Endodermal cell (in vitro differentiated cells): ENCODE results near the gene PARD3B. TPM values are rescaled to one million over a fixed set of nuclear protein-coding genes. Genes with fewer than 3 reads are reported as not detected.

Experiments used
- DNase-seq: peaks from one replicate; pipeline ENCODE4 v3.0.0-alpha.2; 2017
- H3K27ac ChIP-seq: 2 replicates; pipeline ENCODE4 v1.5.1; 2013; ENCODE audit warnings: mild to moderate bottlenecking, low read depth, low read length, moderate library complexity
- H3K27me3 ChIP-seq: 2 replicates; pipeline ENCODE4 v1.6.1; 2013; ENCODE audit warnings: mild to moderate bottlenecking, low read length, moderate library complexity; ENCODE audit not compliant: insufficient read depth, control insufficient read depth, poor library complexity, severe bottlenecking
- H3K36me3 ChIP-seq: 2 replicates; pipeline ENCODE4 v1.7.0; 2013; ENCODE audit warnings: mild to moderate bottlenecking, low read length, moderate library complexity; ENCODE audit not compliant: control insufficient read depth, insufficient read depth
- H3K4me1 ChIP-seq: one replicate; pipeline ENCODE4 v1.7.0; 2013; ENCODE audit warnings: low read length; ENCODE audit not compliant: control insufficient read depth, insufficient read depth
- H3K4me3 ChIP-seq: 2 replicates; pipeline ENCODE4 v1.5.1; 2013; ENCODE audit warnings: mild to moderate bottlenecking, low read length, moderate library complexity
- H3K9ac ChIP-seq: 2 replicates; pipeline ENCODE4 v1.6.1; 2013; ENCODE audit warnings: mild to moderate bottlenecking, low read length, moderate library complexity; ENCODE audit not compliant: poor library complexity, severe bottlenecking; ENCODE audit errors: extremely low read depth
- H3K9me3 ChIP-seq: 2 replicates; pipeline ENCODE4 v1.6.1; 2013; ENCODE audit warnings: mild to moderate bottlenecking, low read length, moderate library complexity; ENCODE audit not compliant: control insufficient read depth
- H3K27ac Mint-ChIP-seq: 2 replicates; pipeline ENCODE4 v1.8.0; 2020; ENCODE audit warnings: mixed read lengths
- H3K27me3 Mint-ChIP-seq: 2 replicates; pipeline ENCODE4 v1.8.0; 2021; ENCODE audit warnings: mild to moderate bottlenecking, mixed read lengths; ENCODE audit not compliant: insufficient read depth
- H3K36me3 Mint-ChIP-seq: 2 replicates; pipeline ENCODE4 v1.8.0; 2020; ENCODE audit warnings: low read depth, mixed read lengths
- H3K4me1 Mint-ChIP-seq: 2 replicates; pipeline ENCODE4 v1.8.0; 2020; ENCODE audit warnings: mixed read lengths
- H3K4me3 Mint-ChIP-seq: 2 replicates; pipeline ENCODE4 v1.8.0; 2020; ENCODE audit warnings: mild to moderate bottlenecking, moderate library complexity, mixed read lengths
- H3K9me3 Mint-ChIP-seq: 2 replicates; pipeline ENCODE4 v1.8.0; 2020; ENCODE audit warnings: mild to moderate bottlenecking, mixed read lengths
- WGBS, 2 experiments: methylation state at CpG; one replicate each; pipeline versions ENCODE4 v1.1.5 to v1.1.7; 2013; ENCODE audit warnings: missing lambda C conversion rate in 2 of 2, mixed read lengths in 1 of 2; ENCODE audit not compliant: insufficient coverage in 1 of 2, insufficient read length in 1 of 2; 5-methylcytosine and 5-hydroxymethylcytosine counted together
- total RNA-seq, 2 donors: library from RNA; stranded (reverse); fragmentation: NEBNext Ultra II Directional in 1 of 2; extraction: Animal tissue kit (Norgen Biotek cat#: 25700) in 1 of 2; gene quantifications; 2 replicates in 1 of 2; 3 replicates in 1 of 2; pipeline ENCODE4 v1.2.1, GENCODE V29; 2021
- TF ChIP-seq, protein P1 (sequence below): fragments of 200-600 bp; sonication (generic); conservative IDR thresholded peaks from 2 replicates; pipeline ENCODE4 v1.5.0; 2021; ENCODE audit warnings: antibody characterized with exemption, mild to moderate bottlenecking

Gene PARD3B
- total RNA-seq, 2 donors from 2014 or later, result 2.5 to 5.6 TPM

GRCh38 chr2:205586626-205587025 lies 1041.4 kb downstream of the PARD3B start:
- Histone ChIP-seq H3K4me3 (no peak overlapping the region), H3K27me3 (no peaks in the 10 kb centered on the region), H3K27ac (no peak overlapping the region), H3K4me1 (no peaks in the 10 kb centered on the region), H3K36me3 (no peaks in the 10 kb centered on the region), H3K9me3 (no peaks in the 10 kb centered on the region), H3K9ac (no peak overlapping the region)
- DNase-seq, result no peak
- Mint-ChIP-seq H3K9me3 (no peaks in the 10 kb centered on the region), H3K4me3 (no peak overlapping the region), H3K4me1 (no peaks in the 10 kb centered on the region), H3K36me3 (no peaks in the 10 kb centered on the region), H3K27me3 (peaks cover 17% of the 10 kb centered on the region), H3K27ac (no peak overlapping the region)
- 89 to 95% methylated on average over 4 to 5 of the region's 5 CpGs for WGBS, 2 experiments
- TF ChIP-seq, protein P1, sequence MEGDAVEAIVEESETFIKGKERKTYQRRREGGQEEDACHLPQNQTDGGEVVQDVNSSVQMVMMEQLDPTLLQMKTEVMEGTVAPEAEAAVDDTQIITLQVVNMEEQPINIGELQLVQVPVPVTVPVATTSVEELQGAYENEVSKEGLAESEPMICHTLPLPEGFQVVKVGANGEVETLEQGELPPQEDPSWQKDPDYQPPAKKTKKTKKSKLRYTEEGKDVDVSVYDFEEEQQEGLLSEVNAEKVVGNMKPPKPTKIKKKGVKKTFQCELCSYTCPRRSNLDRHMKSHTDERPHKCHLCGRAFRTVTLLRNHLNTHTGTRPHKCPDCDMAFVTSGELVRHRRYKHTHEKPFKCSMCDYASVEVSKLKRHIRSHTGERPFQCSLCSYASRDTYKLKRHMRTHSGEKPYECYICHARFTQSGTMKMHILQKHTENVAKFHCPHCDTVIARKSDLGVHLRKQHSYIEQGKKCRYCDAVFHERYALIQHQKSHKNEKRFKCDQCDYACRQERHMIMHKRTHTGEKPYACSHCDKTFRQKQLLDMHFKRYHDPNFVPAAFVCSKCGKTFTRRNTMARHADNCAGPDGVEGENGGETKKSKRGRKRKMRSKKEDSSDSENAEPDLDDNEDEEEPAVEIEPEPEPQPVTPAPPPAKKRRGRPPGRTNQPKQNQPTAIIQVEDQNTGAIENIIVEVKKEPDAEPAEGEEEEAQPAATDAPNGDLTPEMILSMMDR, result no peak

DNA sequence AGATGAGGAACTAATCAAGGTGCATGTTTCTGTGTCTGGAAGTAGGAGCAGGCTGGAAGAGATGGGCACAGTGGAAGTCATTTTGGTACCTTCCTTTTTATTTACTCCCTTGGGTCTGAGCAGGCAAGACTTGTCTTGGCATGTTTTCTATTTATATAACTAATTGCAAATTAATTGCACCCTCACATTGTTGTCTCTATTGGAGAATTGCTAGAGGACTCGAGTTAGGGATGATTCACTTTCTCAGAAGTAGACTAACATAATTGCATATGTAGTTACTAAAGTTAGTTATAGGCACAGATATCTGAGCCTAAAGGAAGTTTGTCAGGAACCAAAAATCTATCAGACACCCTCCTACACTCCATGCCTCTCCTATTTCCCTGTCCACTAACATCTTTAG lies 1044.2 kb downstream of the PARD3B start:
- DNase-seq, result no peak
- Histone ChIP-seq H3K27me3 (peaks cover 3% of the 10 kb centered on the region), H3K27ac (no peak overlapping the region), H3K4me3 (no peak overlapping the region), H3K9me3 (no peaks in the 10 kb centered on the region), H3K9ac (no peak overlapping the region), H3K36me3 (no peaks in the 10 kb centered on the region), H3K4me1 (no peaks in the 10 kb centered on the region)
- no CpG with 5 or more reads among the region's 1 CpG for WGBS, 2 experiments
- Mint-ChIP-seq H3K4me1 (peaks cover 3% of the 10 kb centered on the region), H3K27me3 (peaks cover 38% of the 10 kb centered on the region), H3K36me3 (no peaks in the 10 kb centered on the region), H3K9me3 (no peaks in the 10 kb centered on the region), H3K27ac (no peak overlapping the region), H3K4me3 (no peak overlapping the region)
- TF ChIP-seq, protein P1, result no peak

DNA sequence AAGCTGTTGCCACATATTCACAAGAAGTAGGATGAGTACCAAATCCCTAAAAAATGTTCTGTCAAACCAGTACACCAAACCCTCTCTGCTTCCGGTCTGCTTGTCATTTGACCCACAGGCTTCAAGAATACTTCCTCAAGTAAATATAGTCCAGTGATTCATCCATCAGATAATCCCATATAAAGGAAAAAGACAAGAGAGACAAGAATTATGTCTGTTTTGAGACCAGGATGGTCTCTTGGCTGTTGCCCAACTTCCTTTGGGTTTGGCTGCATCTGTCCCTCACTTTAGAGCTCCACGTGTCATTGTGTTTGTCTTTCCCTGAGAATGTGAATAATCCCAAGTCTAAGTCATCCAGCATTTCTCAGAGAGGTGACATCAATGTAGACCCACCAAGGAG lies 1045.5 kb downstream of the PARD3B start:
- Histone ChIP-seq H3K9ac (no peak overlapping the region), H3K27me3 (peaks cover 10% of the 10 kb centered on the region), H3K27ac (no peak overlapping the region), H3K36me3 (no peaks in the 10 kb centered on the region), H3K4me3 (no peak overlapping the region), H3K9me3 (no peaks in the 10 kb centered on the region), H3K4me1 (no peaks in the 10 kb centered on the region)
- WGBS, 2 experiments, result 94 to 100% methylated on average over 1 to 2 of the region's 2 CpGs
- H3K9me3 Mint-ChIP-seq, result no peaks in the 10 kb centered on the region
- no peaks in the 10 kb centered on the region for H3K36me3 Mint-ChIP-seq
- DNase-seq, result no peak
- TF ChIP-seq, protein P1, result no peak
- H3K4me1 Mint-ChIP-seq, result peaks cover 3% of the 10 kb centered on the region
- no peak overlapping the region for H3K27ac Mint-ChIP-seq
- H3K27me3 Mint-ChIP-seq, result peaks cover 50% of the 10 kb centered on the region
- no peak overlapping the region for H3K4me3 Mint-ChIP-seq
